Cardiac muscle cell (in vitro differentiated cells and primary cell): Measurements from ENCODE around the gene TAF11. TPM values are rescaled to one million over a fixed set of nuclear protein-coding genes. Genes with fewer than 3 reads are reported as not detected.

Experiments used
- DNase-seq, 2 donors: peaks; one replicate each; pipeline versions ENCODE4 v3.0.0 to v3.0.0-alpha.2; 2010 to 2017; ENCODE audit warnings: low read depth in 1 of 2, low spot score in 1 of 2
- H3K27ac ChIP-seq: fragments of 200-600 bp; sonication (generic); 2 replicates; pipeline ENCODE4 v1.5.1; 2016
- H3K27me3 ChIP-seq: fragments of 200-600 bp; sonication (generic); 2 replicates; pipeline ENCODE4 v1.6.0; 2016; ENCODE audit warnings: control low read depth
- H3K36me3 ChIP-seq: fragments of 200-600 bp; sonication (generic); 2 replicates; pipeline ENCODE4 v1.5.1; 2016; ENCODE audit warnings: control low read depth
- H3K4me1 ChIP-seq: fragments of 200-600 bp; sonication (generic); 2 replicates; pipeline ENCODE4 v1.8.1; 2017; ENCODE audit warnings: low read depth, mild to moderate bottlenecking, mixed run types
- H3K4me3 ChIP-seq: fragments of 200-600 bp; sonication (generic); 2 replicates; pipeline ENCODE4 v1.5.1; 2016; ENCODE audit warnings: mild to moderate bottlenecking
- H3K9me3 ChIP-seq: fragments of 200-600 bp; sonication (generic); 2 replicates; pipeline ENCODE4 v1.5.1; 2017; ENCODE audit warnings: low read depth, mild to moderate bottlenecking, control low read depth
- CTCF ChIP-seq: IDR thresholded peaks from 2 replicates; pipeline ENCODE4 v1.5.1; 2012; ENCODE audit warnings: low read depth, mild to moderate bottlenecking, low read length
- polyA plus RNA-seq: library from polyadenylated mRNA; unstranded; fragments of >200 nt; fragmentation: Nextera tagmentation; extraction: Ambion mirVana; gene quantifications from 2 replicates; pipeline ENCODE4 v1.2.1, GENCODE V29; 2016
- total RNA-seq: library from RNA; depleted of rRNA; stranded (reverse); fragments of >200 nt; gene quantifications from 2 replicates; pipeline ENCODE4 v1.2.3, GENCODE V29; 2016

The TAF11 gene
- total and polyA plus RNA-seq, 2 experiments from 2014 or later, result 25.8 to 39.9 TPM

GRCh38 chr6:34911822-34912221, 24.0 kb upstream of the TAF11 start:
- no peak overlapping the region for H3K4me3 ChIP-seq
- H3K27ac ChIP-seq, result no peak overlapping the region
- no peaks in the 10 kb centered on the region for H3K4me1 ChIP-seq
- no peak for DNase-seq
- H3K36me3 ChIP-seq, result no peaks in the 10 kb centered on the region
- H3K27me3 ChIP-seq, result no peaks in the 10 kb centered on the region
- H3K9me3 ChIP-seq, result no peaks in the 10 kb centered on the region
- TF ChIP-seq CTCF, result no peak

DNA sequence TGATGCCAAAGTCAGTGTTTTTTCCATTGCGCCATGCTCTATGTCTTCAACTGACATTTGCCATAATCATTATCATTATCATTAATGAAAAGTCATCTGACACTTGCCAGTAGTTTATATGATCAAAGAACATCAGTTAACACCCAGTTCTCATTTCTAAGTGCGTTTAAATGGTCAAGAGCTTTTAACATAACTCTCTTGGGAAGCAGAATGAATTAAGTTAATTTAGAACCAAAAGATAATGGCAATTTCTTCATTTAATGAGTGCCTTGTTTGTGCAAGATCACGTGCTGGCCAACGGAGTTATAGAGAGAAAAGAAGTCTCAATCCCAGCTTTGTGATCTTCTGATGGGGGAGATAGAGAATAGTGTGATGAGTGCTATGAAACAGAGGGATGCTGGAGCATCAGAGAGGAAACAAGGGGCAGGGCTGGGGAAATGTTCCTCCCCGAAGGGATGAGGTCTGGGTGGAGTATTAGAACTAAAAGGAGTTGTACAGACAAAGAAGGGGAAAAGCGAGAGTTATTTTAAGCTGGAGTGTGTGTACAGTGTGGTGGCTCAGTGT, 21.6 kb upstream of the TAF11 start:
- no peak for DNase-seq
- Histone ChIP-seq H3K4me3 (no peak overlapping the region), H3K9me3 (no peaks in the 10 kb centered on the region), H3K27ac (no peak overlapping the region), H3K4me1 (no peaks in the 10 kb centered on the region), H3K36me3 (no peaks in the 10 kb centered on the region), H3K27me3 (no peaks in the 10 kb centered on the region)
- no peak for TF ChIP-seq CTCF

GRCh38 chr6:34908194-34908593, 20.4 kb upstream of the TAF11 start:
- Histone ChIP-seq H3K27me3 (no peaks in the 10 kb centered on the region), H3K4me3 (no peak overlapping the region), H3K9me3 (no peaks in the 10 kb centered on the region), H3K36me3 (no peaks in the 10 kb centered on the region), H3K27ac (no peak overlapping the region), H3K4me1 (no peaks in the 10 kb centered on the region)
- no peak for DNase-seq
- no peak for TF ChIP-seq CTCF

DNA sequence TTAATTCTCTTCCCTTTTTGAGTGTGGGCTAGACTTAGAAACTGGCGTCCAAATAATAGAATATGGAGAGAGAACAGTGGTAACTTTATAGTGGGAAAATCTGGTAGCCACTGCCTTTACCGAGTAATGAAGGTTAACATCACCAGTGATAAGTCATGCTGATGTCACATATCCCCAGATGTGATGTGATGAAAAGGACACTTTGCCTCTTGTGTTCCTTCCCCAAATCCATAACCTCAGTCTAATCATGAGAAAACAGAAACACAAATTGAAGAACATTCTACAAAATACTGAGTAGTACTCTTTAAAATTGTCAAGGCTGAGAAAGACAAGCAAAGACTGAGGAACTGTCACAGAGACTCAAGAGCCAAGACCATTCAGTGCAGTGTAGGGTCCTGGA, 19.0 kb upstream of the TAF11 start:
- TF ChIP-seq CTCF, result no peak
- Histone ChIP-seq H3K4me3 (no peak overlapping the region), H3K36me3 (no peaks in the 10 kb centered on the region), H3K27ac (no peak overlapping the region), H3K27me3 (no peaks in the 10 kb centered on the region), H3K9me3 (no peaks in the 10 kb centered on the region), H3K4me1 (no peaks in the 10 kb centered on the region)
- DNase-seq, result no peak

DNA sequence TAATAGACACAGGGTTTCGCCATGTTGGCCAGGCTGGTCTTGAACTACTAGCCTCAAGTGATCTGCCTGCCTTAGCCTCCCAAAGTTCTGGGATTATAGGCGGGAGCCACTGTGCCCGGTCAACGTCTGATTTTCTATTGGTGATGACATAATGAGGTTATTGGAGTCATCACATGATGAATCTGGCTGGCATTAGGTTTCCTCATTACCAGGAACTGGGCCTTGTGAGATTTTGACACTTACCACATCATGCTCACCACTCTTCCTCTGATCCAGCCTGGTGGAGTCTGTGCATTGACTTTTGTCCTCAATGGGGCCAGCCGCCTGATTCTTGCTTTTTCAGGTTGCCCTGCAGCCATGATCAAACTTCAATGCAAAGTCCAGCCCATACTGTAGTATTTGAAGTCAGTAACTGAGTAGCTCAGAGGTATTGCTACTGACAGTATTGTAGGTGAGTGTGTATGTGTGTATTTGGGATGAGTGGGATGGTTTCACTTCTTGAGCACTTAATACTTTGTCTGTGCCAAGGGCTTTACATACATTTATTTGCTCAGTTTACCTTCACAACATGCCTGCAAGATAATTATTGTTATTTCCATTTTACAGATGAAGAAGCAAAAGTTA, 17.3 kb upstream of the TAF11 start:
- no peaks in the 10 kb centered on the region for H3K9me3 ChIP-seq
- H3K27me3 ChIP-seq, result no peaks in the 10 kb centered on the region
- DNase-seq, result no peak
- no peaks in the 10 kb centered on the region for H3K36me3 ChIP-seq
- TF ChIP-seq CTCF, result no peak
- H3K4me3 ChIP-seq, result no peak overlapping the region
- no peak overlapping the region for H3K27ac ChIP-seq
- H3K4me1 ChIP-seq, result no peaks in the 10 kb centered on the region

GRCh38 chr6:34901930-34902329, 14.1 kb upstream of the TAF11 start:
- H3K9me3 ChIP-seq, result no peaks in the 10 kb centered on the region
- no peaks in the 10 kb centered on the region for H3K27me3 ChIP-seq
- DNase-seq, result peak in 1 of 2 donors; percentile 53
- TF ChIP-seq CTCF, result no peak
- no peaks in the 10 kb centered on the region for H3K4me1 ChIP-seq
- H3K4me3 ChIP-seq, result no peak overlapping the region
- no peak overlapping the region for H3K27ac ChIP-seq
- no peaks in the 10 kb centered on the region for H3K36me3 ChIP-seq
